Activated CD4-positive, alpha-beta memory T cell treated with anti-CD3 and anti-CD28 coated beads, Interleukin-2, amount 10 ng/mL, durations not matched to agents 7 days and 5 days (primary cell): ENCODE measurements around the gene LHFPL5. TPM values are rescaled to one million over a fixed set of nuclear protein-coding genes. Genes with fewer than 3 reads are reported as not detected.

Experiments used
- CTCF ChIA-PET: fragments of 350-600 bp; sonication (Branson Sonifier 250); formaldehyde crosslinking; loops from one replicate; lab custom pipeline; 2021; ENCODE audit warnings: antibody characterized with exemption, inconsistent platforms; lab: Charles Lee
- POLR2A ChIA-PET: fragments of 350-600 bp; sonication (Branson Sonifier 250); formaldehyde crosslinking; loops from one replicate; lab custom pipeline; 2021; ENCODE audit warnings: antibody characterized with exemption; lab: Charles Lee
- DNase-seq: peaks from one replicate; pipeline ENCODE4 v3.0.0-alpha.2; 2020
- H3K27ac Mint-ChIP-seq: one replicate; pipeline ENCODE4 v1.8.0; 2021; ENCODE audit warnings: mild to moderate bottlenecking, mixed read lengths
- H3K27me3 Mint-ChIP-seq: one replicate; pipeline ENCODE4 v1.8.0; 2021; ENCODE audit warnings: mixed read lengths
- H3K36me3 Mint-ChIP-seq: one replicate; pipeline ENCODE4 v1.8.0; 2021; ENCODE audit warnings: low read depth, mixed read lengths
- H3K4me1 Mint-ChIP-seq: one replicate; pipeline ENCODE4 v1.8.0; 2021; ENCODE audit warnings: mixed read lengths
- H3K4me3 Mint-ChIP-seq: one replicate; pipeline ENCODE4 v1.8.0; 2021; ENCODE audit warnings: mild to moderate bottlenecking, mixed read lengths
- H3K9me3 Mint-ChIP-seq: one replicate; pipeline ENCODE4 v1.8.0; 2021; ENCODE audit warnings: mixed read lengths
- total RNA-seq, 2 experiments: library from RNA; stranded (reverse); gene quantifications; one replicate each; pipeline ENCODE4 v1.2.3, GENCODE V29; 2021

Gene LHFPL5
- total RNA-seq, 2 experiments from 2014 or later = not detected

GRCh38 chr6:35842381-35842780, 37.2 kb downstream of the LHFPL5 start:
- DNase-seq = no peak
- Mint-ChIP-seq H3K9me3 (no peaks in the 10 kb centered on the region), H3K36me3 (peaks cover 54% of the 10 kb centered on the region), H3K4me3 (no peak overlapping the region), H3K4me1 (no peaks in the 10 kb centered on the region), H3K27ac (no peak overlapping the region), H3K27me3 (no peaks in the 10 kb centered on the region)
- POLR2A ChIA-PET = no interaction called here
- CTCF ChIA-PET = no interaction called here

GRCh38 chr6:35844290-35844689, 39.1 kb downstream of the LHFPL5 start:
- ChIA-PET CTCF (no interaction called here), POLR2A (interaction anchor here (0.6 kb wide), 1 partner anchor 978 kb away, joined by 3 read pairs; no protein-coding TSS in a partner anchor)
- no peaks in the 10 kb centered on the region for H3K4me1 Mint-ChIP-seq
- no peak overlapping the region for H3K27ac Mint-ChIP-seq
- H3K36me3 Mint-ChIP-seq = peaks cover 62% of the 10 kb centered on the region
- no peak for DNase-seq
- H3K4me3 Mint-ChIP-seq = no peak overlapping the region
- H3K27me3 Mint-ChIP-seq = no peaks in the 10 kb centered on the region
- H3K9me3 Mint-ChIP-seq = peaks cover 5% of the 10 kb centered on the region

- peaks cover 5% of the 10 kb centered on the region for H3K9me3 Mint-ChIP-seq
- no peak overlapping the region for H3K4me3 Mint-ChIP-seq
- ChIA-PET POLR2A (no interaction called here), CTCF (no interaction called here)
- H3K4me1 Mint-ChIP-seq = no peaks in the 10 kb centered on the region
- no peak for DNase-seq
- H3K27ac Mint-ChIP-seq = no peak overlapping the region
- H3K36me3 Mint-ChIP-seq = peaks cover 76% of the 10 kb centered on the region
- H3K27me3 Mint-ChIP-seq = no peaks in the 10 kb centered on the region
Observed at GRCh38 chr6:35850208-35850607, 45.1 kb downstream of the LHFPL5 start.

GRCh38 chr6:35852994-35853393, 47.8 kb downstream of the LHFPL5 start:
- H3K36me3 Mint-ChIP-seq = peaks cover 78% of the 10 kb centered on the region
- no peak for DNase-seq
- ChIA-PET POLR2A (no interaction called here), CTCF (interaction anchor here (1.4 kb wide), 1 partner anchor 13 kb away, joined by 4 read pairs; no protein-coding TSS in a partner anchor)
- peaks cover 5% of the 10 kb centered on the region for H3K9me3 Mint-ChIP-seq
- no peak overlapping the region for H3K27ac Mint-ChIP-seq
- no peak overlapping the region for H3K4me3 Mint-ChIP-seq
- H3K27me3 Mint-ChIP-seq = no peaks in the 10 kb centered on the region
- H3K4me1 Mint-ChIP-seq = no peaks in the 10 kb centered on the region

GRCh38 chr6:35856250-35856649, 51.1 kb downstream of the LHFPL5 start:
- Mint-ChIP-seq H3K27me3 (no peaks in the 10 kb centered on the region), H3K36me3 (peaks cover 77% of the 10 kb centered on the region), H3K9me3 (no peaks in the 10 kb centered on the region), H3K4me1 (no peaks in the 10 kb centered on the region), H3K4me3 (no peak overlapping the region), H3K27ac (no peak overlapping the region)
- ChIA-PET CTCF (interaction anchor here (0.6 kb wide), 1 partner anchor 240 kb away, joined by 3 read pairs; no protein-coding TSS in a partner anchor), POLR2A (no interaction called here)
- no peak for DNase-seq

- H3K4me3 Mint-ChIP-seq = no peak overlapping the region
- peaks cover 2% of the 10 kb centered on the region for H3K4me1 Mint-ChIP-seq
- ChIA-PET CTCF (no interaction called here), POLR2A (no interaction called here)
- H3K27ac Mint-ChIP-seq = no peak overlapping the region
- H3K27me3 Mint-ChIP-seq = no peaks in the 10 kb centered on the region
- DNase-seq = no peak
- H3K36me3 Mint-ChIP-seq = peaks cover 72% of the 10 kb centered on the region
- no peaks in the 10 kb centered on the region for H3K9me3 Mint-ChIP-seq
Observed at GRCh38 chr6:35857853-35858252, 52.7 kb downstream of the LHFPL5 start.

GRCh38 chr6:35859367-35859766, 54.2 kb downstream of the LHFPL5 start:
- Mint-ChIP-seq H3K27me3 (no peaks in the 10 kb centered on the region), H3K4me1 (peaks cover 2% of the 10 kb centered on the region), H3K27ac (no peak overlapping the region), H3K9me3 (no peaks in the 10 kb centered on the region), H3K4me3 (no peak overlapping the region), H3K36me3 (peaks cover 70% of the 10 kb centered on the region)
- no peak for DNase-seq
- POLR2A ChIA-PET = interaction anchor here (0.7 kb wide), 1 partner anchor 1309 kb away, joined by 4 read pairs; no protein-coding TSS in a partner anchor
- CTCF ChIA-PET = no interaction called here

Other genes with a start within 250 kb of the LHFPL5 start
- gene FKBP5, start 116.4 kb upstream of the LHFPL5 start, total RNA-seq = 10 to 100 TPM; 51.1 to 51.5 TPM
- gene ARMC12, start 68.3 kb upstream of the LHFPL5 start, total RNA-seq = 1 to 10 TPM in 1 of 2 experiments, under 1 TPM in 1; 0.40 to 1.3 TPM
- gene CLPSL2, start 28.8 kb upstream of the LHFPL5 start, total RNA-seq = not detected
- gene CLPSL1, start 24.3 kb upstream of the LHFPL5 start, total RNA-seq = not detected
- not detected for gene CLPS, start 8.0 kb upstream of the LHFPL5 start, total RNA-seq
- gene SRPK1, start 115.7 kb downstream of the LHFPL5 start, total RNA-seq = 10 to 100 TPM; 83.0 to 85.4 TPM
- gene SLC26A8, start 219.3 kb downstream of the LHFPL5 start, total RNA-seq = not detected
- gene MAPK14, start 222.5 kb downstream of the LHFPL5 start, total RNA-seq = 10 to 100 TPM; 71.4 to 72.2 TPM